Hepatocyte (in vitro differentiated cells): ENCODE data around the gene TTC33.

Experiments used
- CTCF ChIP-seq: fragments of 200-600 bp; sonication (generic); IDR thresholded peaks from 2 replicates; pipeline ENCODE4 v1.5.1; 2016; ENCODE audit warnings: antibody characterized with exemption, mild to moderate bottlenecking; ENCODE audit not compliant: poor library complexity
- EZH2 ChIP-seq: fragments of 200-600 bp; sonication (generic); IDR thresholded peaks from 2 replicates; pipeline ENCODE4 v1.6.1; 2016; ENCODE audit warnings: antibody characterized with exemption, mild to moderate bottlenecking, borderline replicate concordance

GRCh38 chr5:40714001-40714400 lies 41.8 kb downstream of the TTC33 start:
- TF ChIP-seq CTCF (no peak), EZH2 (no peak)
